Esophagus squamous epithelium (tissue), 5 donors: Measurements from ENCODE around the gene RTEL1. TPM values are rescaled to one million over a fixed set of nuclear protein-coding genes. Genes with fewer than 3 reads are reported as not detected.
"Not testable (repeated sequence)": the region's sequence is repeated elsewhere in the genome, so short reads cannot be mapped to it uniquely, and the experiment has no call there.

Experiments used
- DNase-seq: peaks from one replicate; lab custom pipeline; 2025; lab: John Stamatoyannopoulos, UW
- H3K27ac ChIP-seq, 4 donors: fragments of 200-600 bp; sonication (generic); one replicate each; pipeline ENCODE4 v1.5.1; 2016 to 2019; ENCODE audit warnings: mild to moderate bottlenecking in 1 of 4
- H3K27me3 ChIP-seq, 4 donors: fragments of 200-600 bp; sonication (generic); 1 replicate in 3 of 4; 2 replicates in 1 of 4; pipeline versions ENCODE4 v1.5.1 to v1.6.0; 2017 to 2021; ENCODE audit warnings: antibody characterized with exemption in 1 of 4
- H3K36me3 ChIP-seq, 3 donors: fragments of 200-600 bp; sonication (generic); one replicate each; pipeline ENCODE4 v1.5.1; 2016 to 2019
- H3K4me1 ChIP-seq, 3 donors: fragments of 200-600 bp; sonication (generic); one replicate each; pipeline ENCODE4 v1.5.1; 2017 to 2019
- H3K4me3 ChIP-seq, 4 donors: fragments of 200-600 bp; sonication (generic); 1 replicate in 3 of 4; 2 replicates in 1 of 4; pipeline ENCODE4 v1.5.1; 2016 to 2019; ENCODE audit warnings: mild to moderate bottlenecking in 2 of 4, moderate library complexity in 1 of 4
- H3K9me3 ChIP-seq, 3 donors: fragments of 200-600 bp; sonication (generic); one replicate each; pipeline ENCODE4 v1.5.1; 2016 to 2019
- POLR2A ChIP-seq, 4 donors: fragments of 450-650 bp; IDR thresholded peaks; one replicate each; pipeline ENCODE4 v1.6.1; 2017; ENCODE audit warnings: antibody characterized with exemption in 4 of 4, mild to moderate bottlenecking in 4 of 4, moderate library complexity in 3 of 4
- WGBS, 2 donors: methylation state at CpG; one replicate each; pipeline ENCODE4 v1.1.5; 2018; 5-methylcytosine and 5-hydroxymethylcytosine counted together
- intact Hi-C: fragments of 100-400 bp; cut with DNase I; formaldehyde crosslinking; loops from one replicate; pipeline ENCODE4 v1.15.0; 2022
- total RNA-seq, 4 donors: library from RNA; depleted of rRNA; stranded (reverse); fragments of >200 nt; gene quantifications; one replicate each; pipeline ENCODE4 v1.1.0, GENCODE V29; 2016
- TF ChIP-seq, protein P1 (sequence below), 6 experiments: fragments of 450-650 bp in 4 of 6; fragments of 200-600 bp in 2 of 6; sonication (generic) in 2 of 6; IDR thresholded peaks; one replicate each; pipeline ENCODE4 v1.5.1; 2016 to 2019; ENCODE audit warnings: antibody characterized with exemption in 6 of 6, mild to moderate bottlenecking in 4 of 6, moderate library complexity in 4 of 6
- donor health status: DM: yes; HTN: yes; CAD: no.

Gene RTEL1
- total RNA-seq, 4 donors from 2014 or later: 6.4 to 22.7 (median 12.8) TPM

DNA sequence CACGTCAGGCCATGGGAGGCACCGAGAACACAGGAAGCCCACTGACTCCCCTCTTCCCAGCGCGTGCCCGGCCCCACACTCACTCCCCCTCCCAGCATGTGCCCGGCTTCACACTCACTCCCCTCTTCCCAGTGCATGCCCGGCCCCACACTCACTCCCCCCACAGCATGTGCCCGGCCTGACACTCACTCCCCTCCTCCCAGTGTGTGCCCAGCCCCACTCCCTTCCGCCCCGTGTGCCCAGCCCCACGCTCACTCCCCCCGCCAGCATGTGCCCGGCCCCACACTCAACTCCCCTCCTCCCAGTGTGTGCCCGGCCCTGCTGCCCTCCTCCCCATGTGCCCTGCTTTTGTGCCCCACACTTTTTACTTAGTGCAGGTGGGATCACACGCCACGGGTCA lies 9.7 kb downstream of the RTEL1 start:
- no peak for DNase-seq
- H3K27ac ChIP-seq: no peak overlapping the region
- TF ChIP-seq, protein P1, sequence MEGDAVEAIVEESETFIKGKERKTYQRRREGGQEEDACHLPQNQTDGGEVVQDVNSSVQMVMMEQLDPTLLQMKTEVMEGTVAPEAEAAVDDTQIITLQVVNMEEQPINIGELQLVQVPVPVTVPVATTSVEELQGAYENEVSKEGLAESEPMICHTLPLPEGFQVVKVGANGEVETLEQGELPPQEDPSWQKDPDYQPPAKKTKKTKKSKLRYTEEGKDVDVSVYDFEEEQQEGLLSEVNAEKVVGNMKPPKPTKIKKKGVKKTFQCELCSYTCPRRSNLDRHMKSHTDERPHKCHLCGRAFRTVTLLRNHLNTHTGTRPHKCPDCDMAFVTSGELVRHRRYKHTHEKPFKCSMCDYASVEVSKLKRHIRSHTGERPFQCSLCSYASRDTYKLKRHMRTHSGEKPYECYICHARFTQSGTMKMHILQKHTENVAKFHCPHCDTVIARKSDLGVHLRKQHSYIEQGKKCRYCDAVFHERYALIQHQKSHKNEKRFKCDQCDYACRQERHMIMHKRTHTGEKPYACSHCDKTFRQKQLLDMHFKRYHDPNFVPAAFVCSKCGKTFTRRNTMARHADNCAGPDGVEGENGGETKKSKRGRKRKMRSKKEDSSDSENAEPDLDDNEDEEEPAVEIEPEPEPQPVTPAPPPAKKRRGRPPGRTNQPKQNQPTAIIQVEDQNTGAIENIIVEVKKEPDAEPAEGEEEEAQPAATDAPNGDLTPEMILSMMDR (IDR thresholded peaks at IDR 0.05): no peak
- no peak for TF ChIP-seq POLR2A (IDR thresholded peaks at IDR 0.05)
- H3K36me3 ChIP-seq: peaks cover 9 to 77% (median 22%) of the 10 kb centered on the region in 3 donors
- H3K9me3 ChIP-seq: no peaks in the 10 kb centered on the region
- WGBS, 2 donors: 88 to 97% methylated on average over 7 to 16 of the region's 16 CpGs
- intact Hi-C loops: no loop called here
- H3K27me3 ChIP-seq: no peaks in the 10 kb centered on the region
- no peaks in the 10 kb centered on the region for H3K4me1 ChIP-seq
- no peak overlapping the region for H3K4me3 ChIP-seq

DNA sequence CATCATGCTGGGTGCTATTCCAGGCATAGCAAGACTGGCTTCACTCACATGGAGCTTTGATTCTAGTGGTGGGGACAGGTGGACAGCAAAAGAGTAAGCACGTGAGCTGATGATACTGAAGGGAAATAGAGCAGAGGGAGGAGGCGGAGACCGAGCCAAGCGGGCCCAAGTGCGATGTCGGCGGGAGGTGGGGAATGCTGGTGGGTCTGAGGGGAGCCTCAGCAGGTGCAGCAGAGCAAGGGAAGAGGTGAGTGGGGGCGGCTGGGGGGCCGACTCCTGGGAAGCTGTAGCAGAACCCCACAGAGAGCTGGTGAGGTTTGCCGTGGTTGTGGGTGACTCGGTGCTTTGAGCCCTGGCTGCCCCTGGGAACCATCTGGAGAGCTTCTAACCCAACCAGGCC lies 10.2 kb downstream of the RTEL1 start:
- no peaks in the 10 kb centered on the region for H3K4me1 ChIP-seq
- peaks cover 9 to 77% (median 18%) of the 10 kb centered on the region in 3 donors for H3K36me3 ChIP-seq
- intact Hi-C loops: no loop called here
- H3K27ac ChIP-seq: no peak overlapping the region
- H3K27me3 ChIP-seq: no peaks in the 10 kb centered on the region
- DNase-seq: no peak
- TF ChIP-seq, protein P1 (IDR thresholded peaks at IDR 0.05): no peak
- no peak for TF ChIP-seq POLR2A (IDR thresholded peaks at IDR 0.05)
- no peak overlapping the region for H3K4me3 ChIP-seq
- 90 to 95% methylated on average over 11 of the region's 11 CpGs for WGBS, 2 donors
- H3K9me3 ChIP-seq: no peaks in the 10 kb centered on the region

DNA sequence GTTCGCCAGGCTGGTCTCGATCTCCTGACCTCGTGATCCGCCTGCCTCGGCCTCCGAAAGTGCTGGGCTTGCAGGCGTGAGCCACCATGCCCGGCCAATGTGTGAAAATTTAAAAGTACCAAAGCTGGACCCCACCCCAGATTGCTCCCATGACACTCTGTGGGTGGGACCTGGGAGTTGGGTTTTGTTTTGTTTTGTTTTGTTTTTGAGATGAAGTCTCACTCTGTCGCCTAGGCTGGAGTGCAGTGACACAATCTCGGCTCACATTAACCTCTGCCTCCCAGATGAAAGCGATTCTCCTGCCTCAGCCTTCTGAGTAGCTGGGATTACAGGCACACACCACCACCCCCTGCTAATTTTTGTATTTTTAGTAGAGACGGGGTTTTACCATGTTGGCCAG lies 13.6 kb downstream of the RTEL1 start:
- H3K36me3 ChIP-seq: peaks cover 12 to 77% (median 18%) of the 10 kb centered on the region in 3 donors
- H3K4me3 ChIP-seq, intact Hi-C loops, H3K9me3 ChIP-seq, H3K27me3 ChIP-seq, H3K4me1 ChIP-seq, H3K27ac ChIP-seq, DNase-seq: not testable (repeated sequence)
- WGBS, 2 donors: 94 to 100% methylated on average over 1 to 8 of the region's 12 CpGs

DNA sequence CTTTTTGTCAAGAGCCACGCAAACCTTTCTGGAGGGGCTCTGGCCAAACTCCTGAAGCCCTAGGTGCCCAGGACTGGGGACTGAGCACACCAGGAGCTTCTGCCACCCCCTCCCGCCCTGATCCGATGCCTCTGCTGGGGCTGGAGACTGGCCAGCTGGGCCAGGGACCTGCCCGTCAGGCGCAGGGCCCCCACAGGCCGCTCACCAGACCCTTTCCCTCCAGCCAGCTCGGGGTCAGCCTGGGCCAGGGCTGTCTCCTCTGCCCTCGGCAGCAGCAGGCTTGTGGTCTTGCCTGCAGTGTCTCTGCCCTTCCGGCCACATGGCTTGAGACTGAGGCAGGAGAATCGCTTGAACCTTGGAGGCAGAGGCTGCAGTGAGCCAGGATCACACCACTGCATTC lies 14.6 kb downstream of the RTEL1 start:
- no peaks in the 10 kb centered on the region for H3K27me3 ChIP-seq
- no peak overlapping the region for H3K4me3 ChIP-seq
- DNase-seq: no peak
- H3K36me3 ChIP-seq: peaks cover 12 to 77% (median 12%) of the 10 kb centered on the region in 3 donors
- TF ChIP-seq POLR2A (IDR thresholded peaks at IDR 0.05): no peak
- TF ChIP-seq, protein P1 (IDR thresholded peaks at IDR 0.05): no peak
- whole genome bisulfite sequencing, 2 donors: no CpG with 5 or more reads among the region's 10 CpGs
- no peaks in the 10 kb centered on the region for H3K4me1 ChIP-seq
- H3K9me3 ChIP-seq: no peaks in the 10 kb centered on the region
- H3K27ac ChIP-seq: no peak overlapping the region
- intact Hi-C loops: no loop called here

DNA sequence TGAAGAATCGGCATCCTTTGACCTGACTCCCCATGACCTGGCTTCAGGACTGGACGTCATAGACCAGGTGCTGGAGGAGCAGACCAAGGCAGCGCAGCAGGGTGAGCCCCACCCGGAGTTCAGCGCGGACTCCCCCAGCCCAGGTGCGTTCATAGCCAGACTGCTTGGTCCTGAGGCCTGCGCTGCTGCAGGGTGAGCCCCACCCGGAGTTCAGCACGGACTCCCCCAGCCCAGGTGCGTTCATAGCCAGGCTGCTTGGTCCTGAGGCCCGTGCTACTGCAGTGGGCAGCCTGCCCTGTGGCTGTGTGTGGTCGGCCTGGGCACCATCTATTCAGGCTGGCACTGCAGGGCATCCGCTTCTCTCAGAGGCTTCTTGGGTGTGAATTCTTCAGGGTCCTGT lies 15.8 kb downstream of the RTEL1 start:
- 100% methylated on average over 1 of the region's 14 CpGs; no CpG with 5 or more reads in 1 of the 2 donors for WGBS, 2 donors
- Histone ChIP-seq H3K9me3 (no peaks in the 10 kb centered on the region), H3K27me3 (no peaks in the 10 kb centered on the region), H3K36me3 (peaks cover 2 to 77% (median 8%) of the 10 kb centered on the region in 3 donors), H3K4me3 (no peak overlapping the region), H3K27ac (no peak overlapping the region), H3K4me1 (no peaks in the 10 kb centered on the region)
- TF ChIP-seq, protein P1 (IDR thresholded peaks at IDR 0.05): no peak
- no peak for TF ChIP-seq POLR2A (IDR thresholded peaks at IDR 0.05)
- no peak for DNase-seq
- intact Hi-C loops: no loop called here
